Liver (tissue), 9 donors: ENCODE measurements around the gene COL6A3. TPM values are rescaled to one million over a fixed set of nuclear protein-coding genes. Genes with fewer than 3 reads are reported as not detected.

Experiments used
- DNase-seq: peaks from one replicate; pipeline ENCODE4 v3.0.0-alpha.2; 2017; ENCODE audit warnings: low spot score
- H3K27ac ChIP-seq, 2 donors: one replicate each; pipeline ENCODE4 v1.7.0; 2013; ENCODE audit warnings: inconsistent platforms in 2 of 2, low read length in 2 of 2, control low read depth in 1 of 2, low read depth in 1 of 2, mild to moderate bottlenecking in 1 of 2
- H3K27me3 ChIP-seq, 4 donors: one replicate each; pipeline versions ENCODE4 v1.6.1 to v1.7.0; 2013; ENCODE audit warnings: low read length in 3 of 4, inconsistent platforms in 1 of 4, mild to moderate bottlenecking in 1 of 4, moderate library complexity in 1 of 4; ENCODE audit not compliant: control insufficient read depth in 4 of 4, insufficient read depth in 4 of 4
- H3K36me3 ChIP-seq, 4 donors: one replicate each; pipeline versions ENCODE4 v1.6.1 to v1.7.0; 2013; ENCODE audit warnings: low read length in 3 of 4, mild to moderate bottlenecking in 3 of 4, low read depth in 1 of 4, moderate library complexity in 1 of 4; ENCODE audit not compliant: control insufficient read depth in 4 of 4, insufficient read depth in 3 of 4
- H3K4me1 ChIP-seq, 4 donors: one replicate each; pipeline versions ENCODE4 v1.6.1 to v1.7.0; 2013; ENCODE audit warnings: low read length in 3 of 4, mild to moderate bottlenecking in 3 of 4, moderate library complexity in 1 of 4; ENCODE audit not compliant: control insufficient read depth in 4 of 4, insufficient read depth in 4 of 4
- H3K4me3 ChIP-seq, 3 donors: one replicate each; pipeline versions ENCODE4 v1.6.1 to v1.7.0; 2013; ENCODE audit warnings: low read length in 3 of 3, control low read depth in 1 of 3, low read depth in 1 of 3, mild to moderate bottlenecking in 1 of 3
- H3K9ac ChIP-seq, 2 donors: one replicate each; pipeline ENCODE4 v1.7.0; 2013; ENCODE audit warnings: low read length in 2 of 2, mild to moderate bottlenecking in 2 of 2, moderate library complexity in 2 of 2, control low read depth in 1 of 2, low read depth in 1 of 2
- H3K9me3 ChIP-seq, 4 donors: one replicate each; pipeline versions ENCODE4 v1.6.1 to v1.7.0; 2013; ENCODE audit warnings: low read length in 3 of 4; ENCODE audit not compliant: control insufficient read depth in 4 of 4
- ATF3 ChIP-seq: IDR thresholded peaks from 2 replicates; pipeline ENCODE4 v1.6.1; 2016; ENCODE audit warnings: antibody characterized with exemption
- CTCF ChIP-seq: fragments of 150-350 bp; IDR thresholded peaks from 2 replicates; pipeline ENCODE4 v1.5.1; 2017; ENCODE audit warnings: improper control_type of control experiment, low read depth, low read length; ENCODE audit not compliant: missing input control
- FOXA1 ChIP-seq: IDR thresholded peaks from 2 replicates; pipeline ENCODE4 v1.6.1; 2016; ENCODE audit warnings: antibody characterized with exemption
- FOXA2 ChIP-seq: IDR thresholded peaks from 2 replicates; pipeline ENCODE4 v1.6.1; 2016; ENCODE audit warnings: antibody characterized with exemption
- GABPA ChIP-seq, 2 donors: IDR thresholded peaks in 1 of 2; conservative IDR thresholded peaks in 1 of 2; 2 replicates each; pipeline ENCODE4 v1.6.1; 2016; ENCODE audit warnings: antibody characterized with exemption in 2 of 2, mild to moderate bottlenecking in 1 of 2, moderate library complexity in 1 of 2
- HNF4A ChIP-seq, 2 donors: conservative IDR thresholded peaks; 2 replicates each; pipeline ENCODE4 v1.6.1; 2016; ENCODE audit warnings: antibody characterized with exemption in 2 of 2, mild to moderate bottlenecking in 2 of 2
- HNF4G ChIP-seq: IDR thresholded peaks from 2 replicates; pipeline ENCODE4 v1.6.1; 2016; ENCODE audit warnings: antibody characterized with exemption
- JUND ChIP-seq, 2 donors: IDR thresholded peaks; 2 replicates each; pipeline ENCODE4 v1.6.1; 2016; ENCODE audit warnings: antibody characterized with exemption in 2 of 2
- MAX ChIP-seq: IDR thresholded peaks from 2 replicates; pipeline ENCODE4 v1.6.1; 2016; ENCODE audit warnings: antibody characterized with exemption
- NR2F2 ChIP-seq: IDR thresholded peaks from 2 replicates; pipeline ENCODE4 v1.6.1; 2016; ENCODE audit warnings: antibody characterized with exemption
- REST ChIP-seq: IDR thresholded peaks from 2 replicates; pipeline ENCODE4 v1.6.1; 2016; ENCODE audit warnings: antibody characterized with exemption, mild to moderate bottlenecking
- RXRA ChIP-seq, 2 donors: IDR thresholded peaks; 2 replicates each; pipeline ENCODE4 v1.6.1; 2017 to 2018; ENCODE audit warnings: antibody characterized with exemption in 2 of 2, mild to moderate bottlenecking in 1 of 2
- SP1 ChIP-seq: IDR thresholded peaks from 2 replicates; pipeline ENCODE4 v1.6.1; 2018; ENCODE audit warnings: antibody characterized with exemption, mild to moderate bottlenecking
- YY1 ChIP-seq: IDR thresholded peaks from 2 replicates; pipeline ENCODE4 v1.6.1; 2016; ENCODE audit warnings: antibody characterized with exemption, mild to moderate bottlenecking
- ZBTB33 ChIP-seq: IDR thresholded peaks from 2 replicates; pipeline ENCODE4 v1.6.1; 2016; ENCODE audit warnings: antibody characterized with exemption
- WGBS: extraction: QIAGEN DNeasy Blood & Tissue Kit; methylation state at CpG from one replicate; pipeline ENCODE4 v1.1.7; 2013; 5-methylcytosine and 5-hydroxymethylcytosine counted together
- polyA plus RNA-seq, 2 donors: library from polyadenylated mRNA; stranded (reverse) in 1 of 2; unstranded in 1 of 2; fragments of 200-250 nt in 1 of 2; fragments of >200 nt in 1 of 2; fragmentation: Nextera tagmentation in 1 of 2; extraction: Ambion mirVana in 1 of 2; gene quantifications; one replicate each; pipeline versions ENCODE4 v1.2.1 to v1.2.3, GENCODE V29; 2013 to 2015
- total RNA-seq, 2 donors: library from RNA; depleted of rRNA; stranded (reverse); fragments of >200 nt; gene quantifications; one replicate each; pipeline ENCODE4 v1.2.3, GENCODE V29; 2014
- donor health status: healthy.
- donor health status: healthy.
- donor health status: healthy.
- donor health status: healthy.
- donor health status: healthy.

Gene COL6A3
- total and polyA plus RNA-seq, 4 donors = 1.7 to 28.7 (median 17.5) TPM

GRCh38 chr2:237446338-237446665, 32.3 kb upstream of the COL6A3 start:
- H3K9ac ChIP-seq = no peak overlapping the region
- no peaks in the 10 kb centered on the region for H3K36me3 ChIP-seq
- H3K4me3 ChIP-seq = no peak overlapping the region
- H3K27me3 ChIP-seq = peaks cover 0 to 3% (median 0%) of the 10 kb centered on the region in 4 donors
- TF ChIP-seq MAX = no peak
- TF ChIP-seq SP1 = no peak
- no peak for TF ChIP-seq NR2F2
- H3K4me1 ChIP-seq = no peaks in the 10 kb centered on the region
- H3K9me3 ChIP-seq = no peaks in the 10 kb centered on the region
- no peak overlapping the region for H3K27ac ChIP-seq
- 86% methylated on average over 6 of the region's 6 CpGs for WGBS
- no peak for DNase-seq

- Histone ChIP-seq H3K27ac (no peak overlapping the region), H3K4me1 (no peaks in the 10 kb centered on the region), H3K27me3 (peaks cover 0 to 3% (median 0%) of the 10 kb centered on the region in 4 donors), H3K9me3 (no peaks in the 10 kb centered on the region), H3K36me3 (no peaks in the 10 kb centered on the region), H3K9ac (no peak overlapping the region), H3K4me3 (no peak overlapping the region)
- DNase-seq = no peak
- 91% methylated on average over 26 of the region's 26 CpGs for WGBS
- TF ChIP-seq FOXA1 (no peak), NR2F2 (no peak), ZBTB33 (no peak), HNF4G (no peak), YY1 (no peak)
Measured at GRCh38 chr2:237445611-237446337, 31.8 kb upstream of the COL6A3 start.

- DNase-seq = no peak
Measured at GRCh38 chr2:237444071-237444470, 30.1 kb upstream of the COL6A3 start.

More at GRCh38 chr2:237444071-237444470, 30.1 kb upstream of the COL6A3 start:
- Histone ChIP-seq H3K4me3 (no peak overlapping the region), H3K27ac (no peak overlapping the region), H3K36me3 (no peaks in the 10 kb centered on the region), H3K4me1 (no peaks in the 10 kb centered on the region), H3K9me3 (no peaks in the 10 kb centered on the region), H3K9ac (no peak overlapping the region), H3K27me3 (no peaks in the 10 kb centered on the region)
- no peak for TF ChIP-seq NR2F2
- no peak for TF ChIP-seq ATF3
- no peak for TF ChIP-seq ZBTB33
- no peak for TF ChIP-seq JUND (IDR thresholded peaks at IDR 0.05)
- no peak for TF ChIP-seq RXRA (IDR thresholded peaks at IDR 0.05)
- TF ChIP-seq GABPA (IDR thresholded peaks at IDR 0.05 in 1 of 2, conservative IDR thresholded peaks at IDR 0.05 in 1 of 2) = no peak
- no peak for TF ChIP-seq CTCF
- TF ChIP-seq YY1 = no peak
- TF ChIP-seq FOXA2 = no peak
- TF ChIP-seq HNF4A (conservative IDR thresholded peaks at IDR 0.05) = no peak
- no peak for TF ChIP-seq REST
- 86% methylated on average over 2 of the region's 2 CpGs for WGBS
